ENCODE results near the gene LIMA1. TPM values are rescaled to one million over a fixed set of nuclear protein-coding genes. Genes with fewer than 3 reads are reported as not detected.

Gene LIMA1
- total RNA-seq, 1 donor: 377 TPM

GRCh38 chr12:50190859-50191258 lies 92.5 kb downstream of the LIMA1 start:
- DNase-seq (ENCODE audit: low read depth): no peak
- no peak overlapping the region for H3K4me3 ChIP-seq (ENCODE audit: low read depth, low read length)
- TF ChIP-seq CTCF (IDR thresholded peaks at IDR 0.05; ENCODE audit: insufficient read depth, low read depth, low read length): no peak

- TF ChIP-seq CTCF (IDR thresholded peaks at IDR 0.05; ENCODE audit: insufficient read depth, low read depth, low read length): no peak
- no peak for DNase-seq (ENCODE audit: low read depth)
- no peak overlapping the region for H3K4me3 ChIP-seq (ENCODE audit: low read depth, low read length)
These were observed 94.3 kb downstream of the LIMA1 start for GRCh38 chr12:50188875-50189575.

- peak; percentile 71 for DNase-seq (ENCODE audit: low read depth)
- H3K4me3 ChIP-seq (ENCODE audit: low read depth, low read length): no peak overlapping the region
- TF ChIP-seq CTCF (IDR thresholded peaks at IDR 0.05; ENCODE audit: insufficient read depth, low read depth, low read length): no peak
These were observed 95.0 kb downstream of the LIMA1 start for GRCh38 chr12:50188241-50188781.

- TF ChIP-seq CTCF (IDR thresholded peaks at IDR 0.05; ENCODE audit: insufficient read depth, low read depth, low read length): no peak
- H3K4me3 ChIP-seq (ENCODE audit: low read depth, low read length): no peak overlapping the region
- DNase-seq (ENCODE audit: low read depth): peak; percentile 89
These were observed 96.0 kb downstream of the LIMA1 start for GRCh38 chr12:50187084-50187900.

- DNase-seq (ENCODE audit: low read depth): peak; percentile 45
- TF ChIP-seq CTCF (IDR thresholded peaks at IDR 0.05; ENCODE audit: insufficient read depth, low read depth, low read length): no peak
- H3K4me3 ChIP-seq (ENCODE audit: low read depth, low read length): no peak overlapping the region
These were observed 96.6 kb downstream of the LIMA1 start for GRCh38 chr12:50186681-50187080.

GRCh38 chr12:50185970-50186663 lies 97.2 kb downstream of the LIMA1 start:
- TF ChIP-seq CTCF (IDR thresholded peaks at IDR 0.05; ENCODE audit: insufficient read depth, low read depth, low read length): no peak

More at GRCh38 chr12:50185970-50186663, 97.2 kb downstream of the LIMA1 start:
- no peak for DNase-seq (ENCODE audit: low read depth)
- no peak overlapping the region for H3K4me3 ChIP-seq (ENCODE audit: low read depth, low read length)

Data from fibroblast of villous mesenchyme (primary cell).